HCT116 (cell line): ENCODE measurements around the gene RBM44.

Source experiments
- CTCF ChIP-seq, 3 experiments: fragments of 200-600 bp in 1 of 3; sonication (generic) in 1 of 3; IDR thresholded peaks in 2 of 3; conservative IDR thresholded peaks in 1 of 3; 2 replicates each; pipeline ENCODE4 v1.5.1; 2012 to 2017; ENCODE audit warnings: low read depth in 2 of 3, low read length in 2 of 3, antibody characterized with exemption in 1 of 3, borderline replicate concordance in 1 of 3, control low read depth in 1 of 3, mild to moderate bottlenecking in 1 of 3, mixed read lengths in 1 of 3, mixed run types in 1 of 3, moderate library complexity in 1 of 3; ENCODE audit not compliant: insufficient read depth in 1 of 3
- ELF1 ChIP-seq: IDR thresholded peaks from 2 replicates; pipeline ENCODE4 v1.6.1; 2012; ENCODE audit warnings: low read depth, borderline replicate concordance
- POLR2A ChIP-seq: IDR thresholded peaks from 2 replicates; pipeline ENCODE4 v1.7.0; 2011; ENCODE audit warnings: borderline replicate concordance; ENCODE audit not compliant: insufficient read depth, insufficient read length; ENCODE audit errors: extremely low read depth
- RAD21 ChIP-seq: IDR thresholded peaks from 2 replicates; pipeline ENCODE4 v1.6.1; 2012; ENCODE audit warnings: low read depth, mild to moderate bottlenecking

- TF ChIP-seq CTCF (IDR thresholded peaks at IDR 0.05 in 2 of 3, conservative IDR thresholded peaks at IDR 0.05 in 1 of 3; ENCODE audit: borderline replicate concordance in 1 of 3, insufficient read depth in 1 of 3, low read depth in 2 of 3, low read length in 2 of 3) (no peak), POLR2A (no peak), ELF1 (no peak), RAD21 (no peak; the same call in 1 of the 2 replicates)
Observed at GRCh38 chr2:237885931-237886684, 87.5 kb downstream of the RBM44 start.
